H1 (cell line): Measurements from ENCODE around the gene ITPR1. TPM values are rescaled to one million over a fixed set of nuclear protein-coding genes. Genes with fewer than 3 reads are reported as not detected.

Experiments
- CTCF ChIA-PET: fragments of 300-600 bp; sonication (Branson Sonifier 250); formaldehyde crosslinking; loops from one replicate; lab custom pipeline; 2021; ENCODE audit not compliant: partially characterized antibody; lab: Charles Lee
- POLR2A ChIA-PET: fragments of 300-600 bp; sonication (Branson Sonifier 250); formaldehyde crosslinking; loops from one replicate; lab custom pipeline; 2021; ENCODE audit warnings: inconsistent platforms; ENCODE audit not compliant: partially characterized antibody; lab: Charles Lee
- DNase-seq, 2 experiments: peaks; one replicate each; pipeline versions ENCODE4 v3.0.0 to v3.0.0-alpha.2; 2010 to 2022; ENCODE audit warnings: low spot score in 2 of 2, low read depth in 1 of 2, mixed read lengths in 1 of 2
- FAIRE-seq: peaks from 2 replicates; lab custom pipeline; 2011; peaks lifted over from hg19 to GRCh38; lab: Jason Lieb, UNC
- H2AFZ ChIP-seq: 2 replicates; pipeline ENCODE4 v1.8.1; 2012; ENCODE audit warnings: low read length, inconsistent platforms
- H2AK5ac ChIP-seq: 2 replicates; pipeline ENCODE4 v1.6.1; 2013; ENCODE audit warnings: low read depth, low read length
- H2BK120ac ChIP-seq: replicated peaks from 2 replicates; pipeline ENCODE3; 2013; ENCODE audit warnings: low read depth, low read length, inconsistent platforms
- H2BK12ac ChIP-seq: 2 replicates; pipeline ENCODE4 v1.6.1; 2013; ENCODE audit warnings: low read depth, low read length
- H2BK15ac ChIP-seq: 2 replicates; pipeline ENCODE4 v1.6.1; 2013; ENCODE audit warnings: low read length
- H2BK20ac ChIP-seq: 2 replicates; pipeline ENCODE4 v1.6.1; 2013; ENCODE audit warnings: low read length
- H2BK5ac ChIP-seq: 2 replicates; pipeline ENCODE4 v1.6.1; 2013; ENCODE audit warnings: low read depth, low read length
- H3K14ac ChIP-seq: 2 replicates; pipeline ENCODE4 v1.6.1; 2013; ENCODE audit warnings: inconsistent platforms; ENCODE audit not compliant: insufficient read length
- H3K18ac ChIP-seq: 2 replicates; pipeline ENCODE4 v1.6.1; 2013; ENCODE audit warnings: low read length; ENCODE audit errors: extremely low read depth
- H3K23ac ChIP-seq: 2 replicates; pipeline ENCODE4 v1.6.1; 2013; ENCODE audit warnings: inconsistent platforms; ENCODE audit not compliant: insufficient read length
- H3K23me2 ChIP-seq: 2 replicates; pipeline ENCODE4 v1.6.1; 2013; ENCODE audit warnings: low read depth, low read length
- H3K27ac ChIP-seq: 2 replicates; pipeline ENCODE4 v1.6.1; 2011; ENCODE audit warnings: low read depth, low read length, inconsistent platforms
- H3K27me3 ChIP-seq, 4 experiments: replicated peaks in 1 of 4; 1 replicate in 1 of 4; 2 replicates in 3 of 4; pipeline versions ENCODE4 v1.6.1 to v1.8.1; 2011 to 2013; ENCODE audit warnings: low read length in 3 of 4, mild to moderate bottlenecking in 3 of 4, inconsistent platforms in 2 of 4, mixed read lengths in 2 of 4, moderate library complexity in 1 of 4; ENCODE audit not compliant: control insufficient read depth in 3 of 4, insufficient read depth in 3 of 4; ENCODE audit errors: extremely low read depth in 1 of 4
- H3K36me3 ChIP-seq, 4 experiments: 2 replicates each; pipeline versions ENCODE4 v1.6.1 to v1.8.1; 2011 to 2013; ENCODE audit warnings: mild to moderate bottlenecking in 4 of 4, low read length in 3 of 4, moderate library complexity in 2 of 4, control low read depth in 1 of 4, inconsistent platforms in 1 of 4; ENCODE audit not compliant: insufficient read depth in 4 of 4, control insufficient read depth in 2 of 4
- H3K4ac ChIP-seq: replicated peaks from 2 replicates; pipeline ENCODE3; 2013; ENCODE audit warnings: low read length, low read depth, mixed read lengths, inconsistent platforms; ENCODE audit not compliant: insufficient read length
- H3K4me1 ChIP-seq, 4 experiments: replicated peaks in 1 of 4; 1 replicate in 1 of 4; 2 replicates in 3 of 4; pipeline versions ENCODE4 v1.6.1 to v1.8.1; 2011 to 2013; ENCODE audit warnings: low read length in 3 of 4, inconsistent platforms in 2 of 4, mixed read lengths in 1 of 4; ENCODE audit not compliant: insufficient read depth in 4 of 4, control insufficient read depth in 3 of 4
- H3K4me2 ChIP-seq, 2 experiments: 2 replicates each; pipeline versions ENCODE4 v1.6.1 to v1.8.1; 2011 to 2013; ENCODE audit warnings: low read depth in 2 of 2, low read length in 2 of 2, control low read depth in 1 of 2, inconsistent platforms in 1 of 2, mild to moderate bottlenecking in 1 of 2; ENCODE audit not compliant: insufficient read depth in 1 of 2
- H3K4me3 ChIP-seq, 4 experiments: fragments of 200-600, 300-600 bp in 1 of 4; sonication (generic), shearing (Covaris generic), sonication (Bioruptor Twin) in 1 of 4; 2 replicates each; pipeline versions ENCODE4 v1.5.1 to v1.8.1; 2011 to 2016; ENCODE audit warnings: low read length in 4 of 4, low read depth in 3 of 4, control low read depth in 2 of 4, inconsistent platforms in 2 of 4, mild to moderate bottlenecking in 2 of 4, mixed read lengths in 1 of 4, moderate library complexity in 1 of 4; ENCODE audit not compliant: insufficient read depth in 2 of 4; ENCODE audit errors: extremely low read depth in 1 of 4
- H3K56ac ChIP-seq: replicated peaks from 2 replicates; pipeline ENCODE3; 2013; ENCODE audit warnings: low read depth, mild to moderate bottlenecking, mixed read lengths, low read length, inconsistent platforms; ENCODE audit not compliant: insufficient read length
- H3K79me1 ChIP-seq: 2 replicates; pipeline ENCODE4 v1.6.1; 2013; ENCODE audit warnings: low read depth, low read length, control low read depth
- H3K79me2 ChIP-seq, 2 experiments: 2 replicates each; pipeline versions ENCODE4 v1.6.1 to v1.8.1; 2012 to 2013; ENCODE audit warnings: low read length in 2 of 2, mild to moderate bottlenecking in 2 of 2, inconsistent platforms in 1 of 2; ENCODE audit not compliant: insufficient read depth in 2 of 2, control insufficient read depth in 1 of 2
- H3K9ac ChIP-seq, 4 experiments: replicated peaks in 1 of 4; 1 replicate in 1 of 4; 2 replicates in 3 of 4; pipeline versions ENCODE4 v1.6.1 to v1.8.1; 2011 to 2013; ENCODE audit warnings: low read depth in 3 of 4, low read length in 3 of 4, control low read depth in 2 of 4, mild to moderate bottlenecking in 2 of 4, moderate library complexity in 2 of 4, inconsistent platforms in 1 of 4; ENCODE audit errors: extremely low read depth in 1 of 4
- H3K9me3 ChIP-seq, 2 experiments: 2 replicates each; pipeline versions ENCODE4 v1.6.1 to v1.8.1; 2012 to 2013; ENCODE audit warnings: mild to moderate bottlenecking in 2 of 2, moderate library complexity in 2 of 2, control low read depth in 1 of 2, inconsistent platforms in 1 of 2, low read depth in 1 of 2, low read length in 1 of 2, mixed read lengths in 1 of 2; ENCODE audit not compliant: insufficient read depth in 2 of 2
- H4K20me1 ChIP-seq, 2 experiments: replicated peaks in 1 of 2; 2 replicates each; pipeline versions ENCODE3 to v1.8.1; 2011 to 2013; ENCODE audit warnings: inconsistent platforms in 2 of 2, low read length in 2 of 2, mild to moderate bottlenecking in 1 of 2; ENCODE audit not compliant: insufficient read depth in 2 of 2, control insufficient read depth in 1 of 2
- H4K5ac ChIP-seq: 2 replicates; pipeline ENCODE4 v1.6.1; 2013; ENCODE audit warnings: low read length, low read depth, mixed read lengths, inconsistent platforms; ENCODE audit not compliant: insufficient read length
- H4K8ac ChIP-seq: 2 replicates; pipeline ENCODE4 v1.8.0; 2013; ENCODE audit warnings: mild to moderate bottlenecking, moderate library complexity, low read length, inconsistent platforms; ENCODE audit not compliant: insufficient read depth; ENCODE audit errors: extremely low read depth
- H4K91ac ChIP-seq: replicated peaks from 2 replicates; pipeline ENCODE3; 2013; ENCODE audit warnings: low read length, mixed read lengths, inconsistent platforms; ENCODE audit not compliant: insufficient read length
- BRCA1 ChIP-seq: IDR thresholded peaks from 2 replicates; pipeline ENCODE4 v1.6.1; 2012; ENCODE audit warnings: low read depth, low read length, improper control_type of control experiment
- CBX5 ChIP-seq: fragments of 300-800, 300-1000 bp; sonication (generic); IDR thresholded peaks from 2 replicates; pipeline ENCODE4 v1.7.1; 2016; ENCODE audit warnings: antibody characterized with exemption, low read length, low read depth
- GTF2F1 ChIP-seq: IDR thresholded peaks from 2 replicates; pipeline ENCODE4 v1.6.1; 2012; ENCODE audit warnings: low read depth, low read length, improper control_type of control experiment, borderline replicate concordance
- KDM5A ChIP-seq: fragments of 200-600 bp; IDR thresholded peaks from 2 replicates; pipeline ENCODE4 v1.7.1; 2012; ENCODE audit warnings: mild to moderate bottlenecking, low read length, inconsistent platforms, mixed read lengths
- RAD21 ChIP-seq, 2 experiments: IDR thresholded peaks in 1 of 2; conservative IDR thresholded peaks in 1 of 2; 2 replicates each; pipeline ENCODE4 v1.6.1; 2011; ENCODE audit warnings: low read depth in 2 of 2, low read length in 2 of 2, improper control_type of control experiment in 1 of 2, inconsistent platforms in 1 of 2, mild to moderate bottlenecking in 1 of 2, moderate library complexity in 1 of 2
- SAP30 ChIP-seq: fragments of 300-600 bp; sonication (generic); IDR thresholded peaks from 2 replicates; pipeline ENCODE4 v1.7.1; 2012; ENCODE audit warnings: low read length, moderate library complexity, mild to moderate bottlenecking, inconsistent platforms; ENCODE audit not compliant: insufficient read depth, insufficient replicate concordance
- TAF7 ChIP-seq: optimal IDR thresholded peaks from 2 replicates; pipeline ENCODE3; 2011; ENCODE audit warnings: low read depth, mild to moderate bottlenecking, inconsistent platforms, low read length, moderate library complexity, borderline replicate concordance
- WGBS, 2 experiments: shearing (Covaris generic) in 1 of 2; methylation state at CpG; one replicate each; pipeline versions ENCODE4 v1.1.6 to v1.1.7; 2013 to 2015; ENCODE audit warnings: low lambda C conversion rate in 2 of 2, mixed read lengths in 2 of 2, inconsistent platforms in 1 of 2, low coverage in 1 of 2, missing lambda C conversion rate in 1 of 2; ENCODE audit not compliant: insufficient replicate concordance in 2 of 2, insufficient coverage in 1 of 2, insufficient read length in 1 of 2; ENCODE audit errors: extremely low coverage in 1 of 2, missing lambda C conversion rate in 1 of 2; 5-methylcytosine and 5-hydroxymethylcytosine counted together
- polyA plus RNA-seq, 7 experiments: library from polyadenylated mRNA; depleted of rRNA in 3 of 7; stranded (reverse) in 5 of 7; unstranded in 2 of 7; fragments of >200 nt in 5 of 7; fragments of 200-250 nt in 2 of 7; gene quantifications; 1 replicate in 5 of 7; 2 replicates in 1 of 7; 4 replicates in 1 of 7; pipeline versions ENCODE4 v1.2.1 to v1.2.3, GENCODE V29; 2011 to 2013; ENCODE audit warnings: missing spikeins in 2 of 7, mixed read lengths in 2 of 7
- total RNA-seq: library from RNA; stranded (reverse); fragmentation: NEBNext Ultra II Directional; extraction: Animal tissue kit (Norgen Biotek cat#: 25700); gene quantifications from 2 replicates; pipeline ENCODE4 v1.2.1, GENCODE V29; 2021
- TF ChIP-seq, protein P1 (sequence below): IDR thresholded peaks from 2 replicates; pipeline ENCODE4 v1.6.1; 2012; ENCODE audit warnings: low read length, inconsistent platforms
- TF ChIP-seq, protein P2 (sequence below): IDR thresholded peaks from 2 replicates; pipeline ENCODE4 v1.6.1; 2011; ENCODE audit warnings: low read length, improper control_type of control experiment
- TF ChIP-seq, protein P3 (sequence below): IDR thresholded peaks from 2 replicates; pipeline ENCODE4 v1.6.1; 2012; ENCODE audit warnings: inconsistent platforms

ITPR1 gene
- total and polyA plus RNA-seq, 2 of the 8 experiments (the other 6 are each of a cell fraction or from before 2014, with no cell fraction given), result 2.5 to 16.3 TPM

DNA sequence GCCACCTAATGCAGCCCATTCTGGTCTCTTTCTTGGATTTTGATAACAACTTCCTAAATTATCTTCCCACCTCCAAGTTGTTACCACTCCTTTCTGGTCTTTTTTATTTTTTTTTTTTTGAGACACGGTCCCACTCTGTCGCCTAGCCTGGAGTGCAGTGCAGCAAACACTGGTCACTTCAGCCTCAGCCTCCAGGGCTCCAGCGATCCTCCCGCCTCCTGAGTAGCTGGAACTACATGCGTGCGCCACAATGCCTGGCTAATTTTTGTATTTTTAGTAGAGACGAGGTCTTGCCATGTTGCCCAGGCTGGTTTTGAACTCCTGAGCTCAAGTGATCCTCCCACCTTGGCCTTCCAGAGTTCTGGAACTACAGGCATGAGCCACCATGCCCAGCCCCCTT lies 393.3 kb downstream of the ITPR1 start:
- Histone ChIP-seq H3K56ac (no peak overlapping the region), H3K36me3 (no peaks in the 10 kb centered on the region), H4K91ac (no peak overlapping the region), H3K4ac (no peak overlapping the region), H3K23me2 (no peaks in the 10 kb centered on the region), H3K27ac (no peak overlapping the region), H3K79me1 (no peaks in the 10 kb centered on the region), H2BK15ac (no peak overlapping the region), H3K18ac (no peak overlapping the region), H2AFZ (no peak overlapping the region), H3K4me1 (no peaks in the 10 kb centered on the region), H3K4me2 (no peak overlapping the region), H3K9me3 (no peaks in the 10 kb centered on the region), H2BK12ac (no peak overlapping the region), H2BK5ac (no peak overlapping the region), H2AK5ac (no peak overlapping the region), H3K14ac (no peak overlapping the region), H3K9ac (no peak overlapping the region), H3K23ac (no peak overlapping the region), H3K27me3 (no peaks in the 10 kb centered on the region), H4K5ac (no peak overlapping the region), H3K4me3 (no peak overlapping the region), H4K20me1 (no peaks in the 10 kb centered on the region), H4K8ac (no peak overlapping the region), H2BK20ac (no peak overlapping the region), H2BK120ac (no peak overlapping the region), H3K79me2 (no peaks in the 10 kb centered on the region)
- CTCF ChIA-PET, result interaction anchor here (1.0 kb wide), 1 partner anchor 90 kb away, joined by 3 read pairs; no protein-coding TSS in a partner anchor
- no peak for DNase-seq
- WGBS, 2 experiments, result 93% methylated on average over 5 of the region's 7 CpGs; no CpG with 5 or more reads in 1 of the 2 experiments
- no peak for FAIRE-seq
- POLR2A ChIA-PET, result no interaction called here
- TF ChIP-seq KDM5A (no peak), CBX5 (no peak), TAF7 (no peak), RAD21 (IDR thresholded peaks at IDR 0.05 in 1 of 2, conservative IDR thresholded peaks at IDR 0.05 in 1 of 2; ENCODE audit: low read depth in 2 of 2, low read length in 2 of 2) (no peak), SAP30 (no peak), GTF2F1 (no peak), BRCA1 (no peak)
- TF ChIP-seq, protein P1, sequence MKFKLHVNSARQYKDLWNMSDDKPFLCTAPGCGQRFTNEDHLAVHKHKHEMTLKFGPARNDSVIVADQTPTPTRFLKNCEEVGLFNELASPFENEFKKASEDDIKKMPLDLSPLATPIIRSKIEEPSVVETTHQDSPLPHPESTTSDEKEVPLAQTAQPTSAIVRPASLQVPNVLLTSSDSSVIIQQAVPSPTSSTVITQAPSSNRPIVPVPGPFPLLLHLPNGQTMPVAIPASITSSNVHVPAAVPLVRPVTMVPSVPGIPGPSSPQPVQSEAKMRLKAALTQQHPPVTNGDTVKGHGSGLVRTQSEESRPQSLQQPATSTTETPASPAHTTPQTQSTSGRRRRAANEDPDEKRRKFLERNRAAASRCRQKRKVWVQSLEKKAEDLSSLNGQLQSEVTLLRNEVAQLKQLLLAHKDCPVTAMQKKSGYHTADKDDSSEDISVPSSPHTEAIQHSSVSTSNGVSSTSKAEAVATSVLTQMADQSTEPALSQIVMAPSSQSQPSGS, result no peak
- TF ChIP-seq, protein P2, sequence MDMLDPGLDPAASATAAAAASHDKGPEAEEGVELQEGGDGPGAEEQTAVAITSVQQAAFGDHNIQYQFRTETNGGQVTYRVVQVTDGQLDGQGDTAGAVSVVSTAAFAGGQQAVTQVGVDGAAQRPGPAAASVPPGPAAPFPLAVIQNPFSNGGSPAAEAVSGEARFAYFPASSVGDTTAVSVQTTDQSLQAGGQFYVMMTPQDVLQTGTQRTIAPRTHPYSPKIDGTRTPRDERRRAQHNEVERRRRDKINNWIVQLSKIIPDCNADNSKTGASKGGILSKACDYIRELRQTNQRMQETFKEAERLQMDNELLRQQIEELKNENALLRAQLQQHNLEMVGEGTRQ, result no peak
- TF ChIP-seq, protein P3, sequence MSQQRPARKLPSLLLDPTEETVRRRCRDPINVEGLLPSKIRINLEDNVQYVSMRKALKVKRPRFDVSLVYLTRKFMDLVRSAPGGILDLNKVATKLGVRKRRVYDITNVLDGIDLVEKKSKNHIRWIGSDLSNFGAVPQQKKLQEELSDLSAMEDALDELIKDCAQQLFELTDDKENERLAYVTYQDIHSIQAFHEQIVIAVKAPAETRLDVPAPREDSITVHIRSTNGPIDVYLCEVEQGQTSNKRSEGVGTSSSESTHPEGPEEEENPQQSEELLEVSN, result no peak
